HG02840 (cell line): ENCODE data around the gene ADIPOR2.
"Not testable (repeated sequence)": the region's sequence is repeated elsewhere in the genome, so short reads cannot be mapped to it uniquely, and the experiment has no call there.

Source experiments
- ATAC-seq: cut with Tn5 transposase; IDR thresholded peaks from one replicate; pipeline ENCODE4 v1.9.1; 2021; ENCODE audit warnings: mild to moderate bottlenecking, moderate library complexity, moderate number of reproducible peaks; ENCODE audit not compliant: unreplicated experiment, low FRiP score

Gene ADIPOR2

GRCh38 chr12:1663440-1664132 is 27.3 kb upstream of the ADIPOR2 start:
- no peak for ATAC-seq

- ATAC-seq = no peak
Observed at GRCh38 chr12:1665366-1665765, 25.5 kb upstream of the ADIPOR2 start.

GRCh38 chr12:1666215-1666614 is 24.7 kb upstream of the ADIPOR2 start:
- no peak for ATAC-seq

GRCh38 chr12:1666685-1667162 is 24.1 kb upstream of the ADIPOR2 start:
- no peak for ATAC-seq

- no peak for ATAC-seq
Observed at GRCh38 chr12:1668833-1669543, 21.9 kb upstream of the ADIPOR2 start.

- ATAC-seq = no peak
Observed at GRCh38 chr12:1670358-1671268, 20.3 kb upstream of the ADIPOR2 start.

GRCh38 chr12:1676043-1676442 is 14.8 kb upstream of the ADIPOR2 start:
- no peak for ATAC-seq

GRCh38 chr12:1680804-1681492 is 9.9 kb upstream of the ADIPOR2 start:
- no peak for ATAC-seq

- ATAC-seq = no peak
Observed at GRCh38 chr12:1681493-1681807, 9.4 kb upstream of the ADIPOR2 start.

- ATAC-seq = no peak
Observed at GRCh38 chr12:1688086-1688710, 2.7 kb upstream of the ADIPOR2 start.

GRCh38 chr12:1691123-1692007 is 495 bp downstream of the ADIPOR2 start:
- ATAC-seq = no peak

- ATAC-seq = no peak
Observed at GRCh38 chr12:1692226-1692625, 1.4 kb downstream of the ADIPOR2 start.

- no peak for ATAC-seq
Observed at GRCh38 chr12:1692895-1693610, 2.2 kb downstream of the ADIPOR2 start.

GRCh38 chr12:1695097-1695496 is 4.2 kb downstream of the ADIPOR2 start:
- ATAC-seq = not testable (repeated sequence)

- no peak for ATAC-seq
Observed at GRCh38 chr12:1695886-1696670, 5.2 kb downstream of the ADIPOR2 start.

GRCh38 chr12:1696800-1697199 is 5.9 kb downstream of the ADIPOR2 start:
- no peak for ATAC-seq

GRCh38 chr12:1697271-1697670 is 6.4 kb downstream of the ADIPOR2 start:
- no peak for ATAC-seq

- ATAC-seq = no peak
Observed at GRCh38 chr12:1698720-1699119, 7.8 kb downstream of the ADIPOR2 start.
